Measurements from ENCODE around the gene INAFM1.

Gene INAFM1

DNA sequence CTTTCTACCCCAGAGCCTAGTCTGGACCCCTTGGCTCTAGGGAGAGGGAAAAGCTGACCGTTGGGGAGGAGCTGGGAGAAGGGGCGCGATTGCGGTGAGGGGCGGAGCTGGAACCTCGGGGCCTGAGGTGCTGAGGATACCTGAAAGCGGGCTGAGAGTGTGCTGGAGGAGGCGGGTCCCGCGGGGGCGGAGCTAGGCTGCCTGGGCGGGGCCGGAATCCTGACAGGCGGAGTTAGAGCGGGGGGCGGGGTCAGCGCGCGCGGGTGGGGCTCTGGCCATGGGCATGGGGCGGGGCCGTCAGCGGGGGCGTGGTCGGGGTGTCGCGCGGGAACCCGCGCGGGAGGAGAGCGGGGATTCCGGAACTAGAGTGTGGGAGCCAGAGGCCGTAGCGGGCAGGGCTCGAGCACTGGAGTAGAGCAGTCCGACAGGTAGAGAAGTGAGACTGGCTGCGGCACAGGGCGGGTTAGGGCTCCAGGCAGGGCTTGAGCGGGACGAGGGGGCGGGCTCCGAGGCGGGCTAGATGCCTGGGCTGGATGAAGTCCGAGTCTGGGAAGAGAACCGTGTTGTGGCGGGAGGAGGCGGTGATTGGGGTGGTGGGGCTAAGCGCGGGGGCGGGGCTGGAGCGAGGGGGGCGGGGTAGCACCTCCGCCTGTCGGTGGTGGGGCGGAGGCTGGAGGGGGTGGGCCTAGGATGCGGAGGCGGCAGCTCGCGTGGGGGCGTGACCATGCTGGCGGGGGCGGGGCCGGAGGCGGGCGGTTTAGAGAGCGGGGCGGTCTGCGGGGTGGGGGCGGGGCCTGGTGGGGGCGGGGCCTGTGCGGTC is at the start of gene INAFM1:
TSS of gene INAFM1 (plus strand) at position 815 of the 820 bp plus-strand sequence. CDS start 35 bp downstream, outside the sequence.
- in situ Hi-C loops (cut with HindIII; ENCODE audit: low sequenced_read_pairs) = no loop called here

DNA sequence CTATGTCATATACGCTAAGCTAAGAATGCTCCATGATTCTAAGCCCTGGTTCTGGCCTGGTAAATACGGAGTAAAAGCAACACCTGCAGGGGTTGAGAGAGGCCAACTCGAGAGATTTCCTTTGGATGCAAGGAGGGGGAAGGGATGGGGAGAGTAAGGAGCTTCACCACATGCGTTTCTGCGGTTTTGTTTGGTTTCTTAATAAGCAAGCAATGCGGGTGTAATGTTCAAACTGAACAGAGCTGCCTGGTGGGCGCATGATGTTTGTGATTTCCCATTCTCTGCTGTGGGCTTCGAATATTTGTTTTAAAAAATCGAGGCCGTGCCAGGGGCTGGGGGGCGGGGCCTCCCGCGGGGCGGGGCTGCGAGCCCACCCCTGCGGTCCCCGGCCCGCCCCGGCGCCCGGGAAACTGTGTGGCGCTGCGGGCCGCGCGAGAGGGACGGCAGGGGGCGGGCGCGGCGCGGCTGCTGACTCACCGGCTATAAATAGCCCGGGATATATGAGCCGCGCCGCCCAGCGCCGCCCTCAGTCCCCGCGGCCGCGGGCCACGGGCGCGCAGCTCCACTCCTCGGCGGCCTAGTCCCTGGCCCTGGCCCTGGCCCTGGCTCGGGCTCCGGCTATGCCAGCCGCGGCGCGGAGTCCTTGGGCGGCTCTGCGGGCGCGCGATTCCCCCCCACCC is 48.8 kb upstream of the INAFM1 start:
- in situ Hi-C loops (cut with HindIII; ENCODE audit: low sequenced_read_pairs) = no loop called here

DNA sequence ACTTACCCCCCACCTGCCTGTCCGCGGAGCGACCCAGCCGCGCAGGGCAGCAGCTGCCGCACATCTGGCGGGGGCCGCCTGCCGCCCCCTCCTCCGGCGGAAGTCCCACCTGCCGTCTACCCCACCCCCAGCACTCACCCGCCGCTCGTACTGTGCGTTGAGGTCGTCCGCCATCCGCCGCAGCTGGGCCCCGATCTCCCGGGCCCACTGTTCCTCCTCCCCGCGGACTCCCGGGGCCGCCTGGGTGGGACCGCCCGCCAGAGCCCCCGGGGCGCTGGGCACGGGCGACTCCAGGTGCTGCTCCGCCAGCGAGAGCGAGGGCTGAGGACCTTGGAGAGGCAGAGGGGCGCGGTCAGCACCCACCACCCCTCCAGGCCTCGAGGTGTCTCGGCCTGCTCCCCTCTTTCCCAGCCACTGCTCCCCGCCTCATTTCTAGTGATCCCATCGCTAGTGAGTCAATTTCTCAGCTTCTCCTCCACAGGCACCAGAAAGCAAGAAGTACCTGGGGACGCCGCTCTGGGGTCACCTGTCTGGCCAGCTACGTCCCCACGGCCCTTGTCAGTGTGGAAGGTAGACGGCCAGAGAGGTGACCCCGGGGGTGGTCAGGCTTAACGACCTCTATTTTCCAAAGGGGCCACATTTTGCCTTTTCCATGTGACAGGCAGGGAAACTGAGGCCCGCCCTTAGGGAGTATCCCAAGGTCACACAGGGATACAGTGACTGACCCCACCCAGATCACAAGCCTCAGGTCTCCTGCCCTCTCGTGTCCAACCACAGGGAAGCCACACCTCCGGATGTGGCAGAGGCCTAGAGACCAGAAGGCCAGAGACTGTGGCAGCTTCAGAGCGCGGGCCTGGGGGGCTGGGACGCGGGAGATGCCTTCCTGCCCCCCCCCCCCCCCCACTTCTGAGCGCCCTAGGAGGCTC is 48.0 kb upstream of the INAFM1 start:
- in situ Hi-C loops (cut with HindIII; ENCODE audit: low sequenced_read_pairs) = no loop called here

DNA sequence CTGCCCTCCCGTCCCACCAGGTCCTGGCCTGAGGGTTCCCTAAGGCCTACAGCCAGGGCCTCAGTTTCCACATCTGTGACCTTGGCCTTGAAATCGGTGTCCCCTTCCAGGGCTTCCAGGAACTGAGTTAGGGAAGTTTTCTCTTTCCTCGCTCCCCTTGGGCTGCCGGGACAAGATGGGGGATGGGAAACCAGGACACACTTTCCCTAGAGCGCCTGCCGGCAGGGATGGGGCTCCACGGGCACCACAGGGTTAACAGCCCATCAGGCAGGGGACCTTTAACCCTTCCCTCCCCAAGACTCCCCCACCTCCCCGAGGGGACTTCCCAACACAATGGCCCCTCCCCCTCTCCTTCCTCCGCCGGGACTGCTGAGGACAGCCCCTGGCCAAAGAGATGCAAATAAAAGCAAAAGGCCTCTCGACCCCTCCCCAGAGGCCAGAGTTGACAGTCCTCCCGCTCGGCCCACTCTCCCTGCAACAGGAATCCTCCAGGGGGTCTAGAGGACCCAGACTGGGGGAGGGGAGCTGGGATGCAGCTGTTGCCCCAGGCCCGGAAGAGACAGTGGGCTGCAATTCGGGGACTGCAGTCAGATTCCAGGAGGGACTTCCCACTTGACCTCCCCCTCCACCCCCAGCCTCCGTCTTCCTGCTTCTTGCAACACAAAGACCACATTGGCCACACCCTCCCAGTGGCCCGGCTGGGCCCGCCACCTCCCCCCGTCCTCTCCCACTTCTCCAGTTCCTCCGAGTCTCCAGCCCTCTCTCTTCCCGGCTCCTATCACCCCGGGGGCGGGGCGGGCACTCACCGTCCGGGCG is 47.1 kb upstream of the INAFM1 start:
- in situ Hi-C loops (cut with HindIII; ENCODE audit: low sequenced_read_pairs) = no loop called here

DNA sequence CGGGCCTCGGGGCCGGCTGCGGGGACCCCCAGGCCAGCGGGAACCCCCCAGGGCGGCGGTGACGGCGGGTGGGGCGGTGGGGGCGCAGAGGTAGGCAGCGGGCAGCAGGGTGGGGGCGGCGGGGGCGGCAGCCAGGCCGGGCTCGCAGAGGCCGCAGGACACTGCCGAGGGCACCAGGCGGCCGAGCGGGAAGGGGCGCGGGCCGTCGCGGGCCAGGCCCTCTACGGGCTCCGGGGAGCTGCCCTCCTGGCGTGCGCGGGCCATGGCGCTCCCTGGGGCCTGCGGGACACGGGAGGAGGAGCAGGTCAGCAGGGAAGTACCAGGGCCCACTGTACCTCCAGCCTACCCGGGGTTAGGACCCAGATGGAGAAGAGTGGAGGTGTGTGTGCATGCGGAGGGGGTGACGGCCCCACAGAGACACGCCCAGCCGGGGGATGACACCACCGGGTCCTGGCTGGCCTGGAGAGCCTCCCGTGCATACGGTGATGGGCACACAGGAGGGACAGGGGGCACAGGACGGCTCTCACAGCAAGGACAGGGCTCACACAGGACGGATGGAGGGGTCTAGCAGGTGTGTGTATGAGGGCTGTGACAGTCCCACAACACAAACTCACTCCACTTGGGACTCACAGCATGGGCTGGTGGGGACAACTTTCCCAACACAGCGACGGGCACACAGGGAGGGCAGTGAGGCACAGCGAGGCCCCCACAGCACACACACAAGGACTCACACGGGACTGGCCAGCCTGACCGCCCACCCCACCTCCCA is 46.3 kb upstream of the INAFM1 start:
- in situ Hi-C loops (cut with HindIII; ENCODE audit: low sequenced_read_pairs) = no loop called here

DNA sequence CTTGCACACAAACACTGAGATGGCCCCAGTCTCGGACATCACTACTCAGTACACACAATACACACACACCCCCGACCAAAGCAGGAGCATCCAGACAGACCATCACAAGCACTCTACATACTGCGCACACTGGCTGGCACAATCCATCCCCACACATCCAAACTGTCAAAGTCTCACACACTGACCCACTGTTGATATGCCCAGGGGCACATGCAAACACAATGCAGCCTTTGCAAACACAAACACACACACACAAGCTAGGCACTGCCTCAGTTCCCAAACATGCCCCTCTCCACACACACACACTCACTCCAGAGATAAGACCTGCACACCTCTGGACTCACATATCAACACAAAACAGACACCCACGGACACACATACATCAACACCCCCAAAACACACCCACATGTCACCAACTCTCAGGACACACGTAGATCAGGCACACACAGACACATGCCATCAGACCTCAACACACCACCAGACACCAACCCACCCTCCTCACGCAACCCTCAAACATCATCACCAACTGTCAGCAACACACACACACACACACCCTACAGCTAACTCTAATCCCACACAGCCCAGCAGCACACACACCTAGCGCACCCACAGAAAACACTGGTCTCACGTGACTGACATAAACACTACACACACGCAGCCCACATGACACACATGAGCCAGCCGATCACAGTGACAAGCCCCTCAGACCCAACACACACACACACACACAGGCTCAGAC is 45.6 kb upstream of the INAFM1 start:
- in situ Hi-C loops (cut with HindIII; ENCODE audit: low sequenced_read_pairs) = no loop called here

DNA sequence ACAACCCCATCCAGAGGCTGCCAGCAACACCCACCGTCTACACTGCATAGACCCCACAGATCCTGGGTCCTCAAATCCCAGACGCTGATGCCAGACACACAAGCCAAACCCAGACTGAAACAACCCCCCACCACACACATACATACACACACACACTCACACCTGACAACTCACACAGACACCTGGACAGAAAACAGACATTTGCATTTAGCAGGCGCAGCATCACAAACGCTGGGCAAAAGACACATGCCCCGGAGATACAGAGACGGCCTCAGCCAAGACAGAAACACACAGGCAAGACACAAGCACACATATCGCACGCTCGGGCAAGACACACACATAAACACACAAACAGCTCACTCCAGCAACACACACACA is 45.0 kb upstream of the INAFM1 start:
- in situ Hi-C loops (cut with HindIII; ENCODE audit: low sequenced_read_pairs) = no loop called here

DNA sequence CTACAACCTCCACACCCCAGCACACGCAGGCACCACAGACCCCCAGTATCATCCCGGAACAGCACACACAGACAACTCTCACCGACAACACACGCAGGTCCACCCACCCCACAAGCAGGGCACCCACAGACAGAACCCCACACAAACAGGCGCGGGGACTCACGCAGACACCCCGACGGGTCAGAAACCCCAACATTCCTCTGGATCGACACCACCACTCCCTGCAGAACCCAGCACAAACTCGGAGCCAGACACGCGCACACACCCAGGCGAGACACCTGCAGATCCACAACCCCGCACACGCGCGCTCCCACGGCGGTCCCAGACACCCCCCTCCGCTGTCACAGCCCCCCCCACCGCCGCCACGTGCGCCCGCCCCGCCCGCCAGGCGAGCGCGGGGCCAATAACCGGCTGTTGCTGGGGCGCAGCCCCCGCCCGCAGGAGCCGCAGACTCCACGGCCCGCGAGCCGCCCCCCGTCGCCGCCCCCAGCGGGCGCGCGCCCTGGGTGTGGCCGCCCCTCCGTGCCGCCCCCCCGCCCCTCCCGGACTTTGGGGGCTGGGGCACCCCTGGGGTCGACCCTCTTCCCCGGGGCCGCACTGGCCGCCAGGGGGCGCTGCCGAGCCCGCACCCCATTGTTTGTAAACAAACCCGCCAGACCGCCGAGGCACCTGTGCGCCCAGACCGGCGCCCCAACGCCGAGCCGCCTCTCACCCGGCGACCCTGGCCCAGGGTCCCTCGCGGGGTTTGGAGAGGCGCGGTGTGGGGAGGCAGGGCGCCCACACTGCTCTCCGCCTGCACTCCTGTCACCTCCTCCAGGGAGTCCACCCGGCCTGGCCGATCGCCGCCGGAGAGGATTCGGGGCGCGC is 44.4 kb upstream of the INAFM1 start:
- in situ Hi-C loops (cut with HindIII; ENCODE audit: low sequenced_read_pairs) = no loop called here

DNA sequence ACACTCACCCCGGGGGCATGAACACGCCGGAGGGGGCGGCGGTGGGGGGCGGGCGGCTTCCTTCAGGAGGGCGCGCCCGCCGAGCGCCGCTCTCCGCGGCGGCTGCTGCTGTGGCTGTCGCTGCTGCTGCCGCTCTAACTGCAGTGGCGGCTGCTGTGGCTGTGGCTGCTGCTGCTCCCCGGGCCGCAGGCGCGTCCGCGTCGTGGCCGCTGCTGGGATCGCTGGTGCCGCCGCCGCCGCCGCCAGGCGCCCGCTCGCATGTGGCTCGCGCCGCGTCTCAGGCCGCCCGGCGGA is 43.8 kb upstream of the INAFM1 start, which contains the start of gene BBC3:
TSS of gene BBC3 (minus strand) at position 279 of the 294 bp plus-strand sequence. CDS start 2,768 bp downstream, outside the sequence.
- in situ Hi-C loops (cut with HindIII; ENCODE audit: low sequenced_read_pairs) = no loop called here

DNA sequence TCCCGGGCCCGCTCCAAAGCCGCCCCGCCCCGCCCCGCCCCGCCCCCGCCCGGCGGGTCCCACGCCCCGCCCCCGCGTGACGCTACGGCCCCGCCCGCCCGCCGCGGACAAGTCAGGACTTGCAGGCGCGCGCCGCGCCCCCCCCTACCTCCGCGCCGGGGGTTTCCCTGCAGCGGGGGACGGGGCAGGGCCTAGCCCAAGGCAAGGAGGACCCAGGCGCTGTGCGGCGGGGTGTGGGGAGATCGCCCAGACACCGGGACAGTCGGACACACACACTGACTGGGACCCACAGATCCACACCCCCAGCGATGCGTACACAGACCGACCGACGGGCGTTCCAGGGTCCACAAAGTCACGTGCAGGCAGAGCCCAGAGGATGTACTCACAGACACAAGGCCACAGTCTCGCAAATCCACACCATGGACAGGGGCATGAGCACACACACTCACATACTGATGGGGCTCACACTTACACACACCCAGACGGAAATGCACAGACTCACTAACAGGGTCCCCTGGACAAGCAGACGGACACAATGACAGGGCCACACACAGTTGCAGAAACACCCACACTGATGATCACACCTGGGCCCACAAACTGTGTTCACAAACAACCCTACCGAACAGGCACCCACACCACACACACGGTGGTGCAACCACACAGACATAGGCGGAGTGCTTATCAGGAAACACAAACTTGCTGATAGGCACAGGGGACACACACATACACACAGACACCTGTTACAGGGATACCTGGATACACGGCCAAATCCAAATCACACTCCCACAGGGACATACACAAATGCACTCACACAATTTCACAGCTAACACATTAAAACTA is 43.2 kb upstream of the INAFM1 start:
- in situ Hi-C loops (cut with HindIII; ENCODE audit: low sequenced_read_pairs) = no loop called here

DNA sequence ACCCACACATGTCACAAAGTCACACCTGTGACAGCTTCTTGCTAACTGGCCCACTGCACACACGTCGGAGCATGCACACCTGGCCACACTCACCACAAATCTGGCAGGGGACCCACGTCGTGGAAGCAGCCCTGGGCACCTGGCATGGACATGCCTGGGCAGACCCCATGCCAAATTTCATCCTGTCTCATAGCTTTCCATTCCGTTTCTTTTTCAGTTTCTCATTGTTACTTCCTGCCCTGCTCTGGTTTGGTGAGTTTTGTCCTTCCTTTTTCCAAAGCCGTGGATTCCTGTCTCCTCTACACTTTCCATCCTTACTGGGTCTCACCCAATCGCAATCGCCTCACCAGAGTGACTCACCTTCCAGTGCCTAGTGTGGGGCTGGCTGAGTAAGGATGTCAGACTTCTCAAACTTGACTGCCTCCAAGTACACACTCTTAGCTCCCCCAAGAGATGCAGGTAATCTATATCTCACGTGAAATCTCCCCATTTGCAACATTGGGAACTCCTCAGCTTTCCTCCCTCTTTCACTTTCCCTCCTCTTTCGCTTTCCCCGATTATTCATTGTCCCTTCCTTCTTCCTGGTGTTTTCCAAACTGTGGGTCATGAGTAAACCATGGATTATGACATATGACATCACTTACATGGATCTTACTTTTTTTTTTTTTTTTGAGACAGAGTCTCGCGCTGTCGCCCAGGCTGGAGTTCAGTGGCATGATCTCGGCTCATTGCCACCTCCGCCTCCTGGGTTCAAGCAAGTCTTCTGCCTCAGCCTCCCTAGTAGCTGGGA is 42.1 kb upstream of the INAFM1 start:
- in situ Hi-C loops (cut with HindIII; ENCODE audit: low sequenced_read_pairs) = no loop called here

DNA sequence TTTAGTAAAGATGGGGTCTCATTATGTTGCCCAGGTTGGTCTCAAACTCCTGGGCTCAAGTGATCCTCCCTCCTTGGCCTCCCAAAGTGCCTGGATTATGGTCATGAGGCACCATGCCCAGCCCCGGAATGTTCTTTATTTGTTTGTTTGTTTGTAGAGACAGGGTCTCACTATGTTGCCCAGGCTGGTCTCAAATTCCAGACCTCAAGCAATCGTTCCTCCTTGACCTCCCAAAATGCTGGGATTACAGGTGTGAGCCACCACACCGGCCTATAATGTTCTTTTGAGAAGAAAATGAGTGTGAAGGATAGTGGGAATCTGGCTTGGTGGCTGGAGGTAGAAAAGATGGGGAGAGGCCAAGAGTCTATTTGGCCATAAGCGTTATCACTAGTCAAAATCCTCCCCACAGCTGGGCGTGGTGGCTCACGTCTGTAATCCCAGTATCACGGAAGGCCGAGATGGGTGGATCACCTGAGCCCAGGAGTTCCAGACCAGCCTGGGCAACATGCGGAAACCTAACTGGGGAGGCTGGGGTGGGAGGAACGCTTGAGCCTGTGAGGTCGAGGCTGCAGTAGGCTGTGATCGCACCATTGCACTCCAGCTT is 38.5 kb upstream of the INAFM1 start:
- in situ Hi-C loops (cut with HindIII; ENCODE audit: low sequenced_read_pairs) = no loop called here

DNA sequence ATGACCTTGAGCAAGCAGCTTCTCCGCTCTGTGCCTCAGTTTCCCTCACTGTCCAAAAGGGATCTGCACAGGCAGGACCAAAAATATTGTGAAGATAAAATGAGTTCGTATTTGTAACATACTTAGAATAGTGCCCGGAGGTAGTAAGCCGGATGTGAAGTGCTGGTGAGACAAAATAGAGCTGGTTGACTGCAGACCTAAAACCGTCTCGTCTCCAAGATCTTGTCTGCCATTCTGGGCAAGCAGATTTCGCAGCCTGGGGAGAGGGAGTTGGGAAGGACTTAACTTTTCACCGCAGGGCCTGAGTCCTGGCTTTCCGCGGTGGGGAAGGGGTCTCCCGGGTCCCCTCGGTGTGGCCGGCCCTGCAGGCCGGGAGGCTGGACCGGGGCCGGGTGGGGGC is 35.5 kb upstream of the INAFM1 start:
- in situ Hi-C loops (cut with HindIII; ENCODE audit: low sequenced_read_pairs) = no loop called here

DNA sequence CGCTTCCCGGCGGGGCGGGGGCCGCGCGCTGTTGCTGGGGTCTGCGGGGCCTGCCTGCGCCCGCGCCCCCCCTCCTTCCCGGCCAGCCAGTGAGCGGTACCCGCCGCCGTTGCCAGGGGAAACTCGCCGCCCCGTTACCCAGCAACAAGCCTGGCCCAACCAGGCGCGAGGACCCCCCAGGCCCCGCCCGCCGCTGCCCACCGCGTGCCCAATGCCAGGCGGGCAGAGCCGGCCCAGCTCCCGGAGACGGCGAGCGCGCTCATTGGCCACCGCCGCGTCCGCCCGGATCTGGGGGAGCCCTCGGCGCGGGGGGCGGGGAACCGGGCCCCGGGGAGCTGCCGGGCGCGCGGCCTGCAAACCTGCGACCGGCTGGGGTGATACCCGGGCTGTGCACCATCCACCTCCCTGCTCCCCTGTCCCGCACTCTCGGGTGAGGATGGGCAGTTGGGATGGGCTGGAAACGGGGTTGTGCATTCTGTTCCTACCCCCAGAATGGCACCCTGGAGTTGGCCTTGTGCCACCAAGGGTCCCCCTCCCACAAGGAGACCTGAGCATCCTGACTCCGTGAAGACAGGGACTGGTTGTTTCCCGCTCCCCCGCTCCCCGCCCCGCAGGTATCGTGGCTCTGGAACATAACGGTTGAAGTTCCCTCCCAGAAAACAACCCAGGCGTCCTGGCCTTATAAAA is 34.9 kb upstream of the INAFM1 start:
- in situ Hi-C loops (cut with HindIII; ENCODE audit: low sequenced_read_pairs) = no loop called here

DNA sequence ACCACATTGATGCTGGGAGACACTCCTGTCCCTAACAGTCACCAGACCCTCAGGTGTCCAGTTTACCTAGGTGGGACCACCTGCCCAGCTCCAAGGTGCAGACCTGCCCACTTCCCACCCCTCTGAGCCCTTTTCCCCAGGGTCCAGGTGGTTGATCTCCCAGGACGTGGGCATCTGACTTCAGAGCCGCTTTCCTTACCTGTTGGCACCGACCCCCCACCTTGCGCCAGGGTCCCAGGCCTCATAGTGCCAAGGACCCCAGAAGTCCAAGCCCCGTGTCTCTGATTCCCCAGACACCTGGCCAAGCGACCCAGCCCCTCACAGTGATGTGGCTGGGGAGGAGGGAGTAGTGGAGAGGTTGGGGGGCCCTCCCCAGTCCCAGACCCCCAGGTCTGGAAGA is 34.1 kb upstream of the INAFM1 start:
- in situ Hi-C loops (cut with HindIII; ENCODE audit: low sequenced_read_pairs) = no loop called here

All from DLD1 (cell line).